Bone marrow (tissue), 2 donors: ENCODE data around the gene DCDC1.
A peak's percentile ranks its signal among the peaks of the same experiment; 100 is the strongest.

Experiments
- DNase-seq, 2 donors: peaks; one replicate each; lab custom pipeline; 2025; lab: John Stamatoyannopoulos, UW

DCDC1 gene

GRCh38 chr11:31369348-31370329 is at the start of gene DCDC1, which contains the start of gene DNAJC24:
TSS of gene DCDC1 (minus strand) at chr11:31369739. CDS start at chr11:31328280, 41,459 bp downstream.
TSS of gene DNAJC24 (plus strand) at chr11:31369860. CDS start at chr11:31370749, 889 bp downstream.
- DNase-seq = peak; percentile 84 to 85

- no peak for DNase-seq
Observed at GRCh38 chr11:31419138-31419537, 49.6 kb upstream of the DCDC1 start.

- no peak for DNase-seq
Observed at GRCh38 chr11:31417816-31418215, 48.3 kb upstream of the DCDC1 start.

GRCh38 chr11:31417357-31417756 is 47.8 kb upstream of the DCDC1 start:
- DNase-seq = no peak

- no peak for DNase-seq
Observed at GRCh38 chr11:31415435-31415834, 45.9 kb upstream of the DCDC1 start.

GRCh38 chr11:31414338-31414737 is 44.8 kb upstream of the DCDC1 start:
- no peak for DNase-seq

GRCh38 chr11:31412946-31413345 is 43.4 kb upstream of the DCDC1 start:
- DNase-seq = no peak

GRCh38 chr11:31408201-31408600 is 38.7 kb upstream of the DCDC1 start:
- DNase-seq = no peak

- no peak for DNase-seq
Observed at GRCh38 chr11:31404614-31405013, 35.1 kb upstream of the DCDC1 start.

GRCh38 chr11:31397239-31397834 is 27.8 kb upstream of the DCDC1 start:
- DNase-seq = no peak

GRCh38 chr11:31387379-31387778 is 17.8 kb upstream of the DCDC1 start:
- no peak for DNase-seq

- no peak for DNase-seq
Observed at GRCh38 chr11:31383116-31383515, 13.6 kb upstream of the DCDC1 start.

- DNase-seq = no peak
Observed at GRCh38 chr11:31375879-31376278, 6.3 kb upstream of the DCDC1 start.

- DNase-seq = peak in 1 of 2 donors; percentile 20
Observed at GRCh38 chr11:31366795-31367194, 2.7 kb downstream of the DCDC1 start.

- DNase-seq = no peak
Observed at GRCh38 chr11:31361743-31362142, 7.8 kb downstream of the DCDC1 start.

GRCh38 chr11:31355817-31356216 is 13.7 kb downstream of the DCDC1 start:
- DNase-seq = no peak

GRCh38 chr11:31355131-31355530 is 14.4 kb downstream of the DCDC1 start:
- no peak for DNase-seq

- no peak for DNase-seq
Observed at GRCh38 chr11:31351168-31351567, 18.4 kb downstream of the DCDC1 start.

GRCh38 chr11:31340903-31341572 is 28.5 kb downstream of the DCDC1 start:
- DNase-seq = no peak

GRCh38 chr11:31337806-31338205 is 31.7 kb downstream of the DCDC1 start:
- DNase-seq = no peak

GRCh38 chr11:31328697-31329096 is 40.8 kb downstream of the DCDC1 start:
- DNase-seq = no peak

GRCh38 chr11:31327417-31327816 is 42.1 kb downstream of the DCDC1 start:
- DNase-seq = no peak
